HepG2 (cell line): ENCODE results near the gene CACNB4. TPM values are rescaled to one million over a fixed set of nuclear protein-coding genes. Genes with fewer than 3 reads are reported as not detected.

Source experiments
- ELF1 ChIP-seq: sonication (generic); formaldehyde crosslinking; IDR thresholded peaks from 2 replicates; pipeline ENCODE4 v1.4.0; 2020; ENCODE audit warnings: missing genetic modification reagents
- ETV5 ChIP-seq: IDR thresholded peaks from 2 replicates; pipeline ENCODE4 v1.6.1; 2018; ENCODE audit warnings: missing biosample characterization, missing genetic modification reagents, inconsistent platforms, borderline replicate concordance
- GABPB1 ChIP-seq: IDR thresholded peaks from 2 replicates; pipeline ENCODE4 v1.6.1; 2016; ENCODE audit warnings: mild to moderate bottlenecking, missing genetic modification reagents, moderate library complexity, missing compliant biosample characterization
- IRF2 ChIP-seq: IDR thresholded peaks from 2 replicates; pipeline ENCODE4 v1.6.1; 2018; ENCODE audit warnings: missing genetic modification reagents, missing compliant biosample characterization
- JUN ChIP-seq: sonication (generic); formaldehyde crosslinking; IDR thresholded peaks from 2 replicates; pipeline ENCODE4 v1.4.0; 2020; ENCODE audit warnings: mild to moderate bottlenecking, missing genetic modification reagents
- KMT2A ChIP-seq: sonication (generic); formaldehyde crosslinking; IDR thresholded peaks from 2 replicates; pipeline ENCODE4 v1.4.0; 2020; ENCODE audit warnings: missing genetic modification reagents
- MAF1 ChIP-seq: sonication (generic); formaldehyde crosslinking; IDR thresholded peaks from 2 replicates; pipeline ENCODE4 v1.5.0; 2020; ENCODE audit warnings: missing genetic modification reagents, borderline replicate concordance
- NAIF1 ChIP-seq: sonication (generic); formaldehyde crosslinking; IDR thresholded peaks from 2 replicates; pipeline ENCODE4 v1.5.0; 2020; ENCODE audit warnings: mild to moderate bottlenecking, missing genetic modification reagents, borderline replicate concordance
- PHF5A ChIP-seq: IDR thresholded peaks from one replicate; pipeline ENCODE4 v1.6.1; 2018; ENCODE audit warnings: low read depth, missing genetic modification reagents; ENCODE audit not compliant: unreplicated experiment
- REL ChIP-seq: sonication (generic); formaldehyde crosslinking; conservative IDR thresholded peaks from 2 replicates; pipeline ENCODE4 v1.8.0; 2022; ENCODE audit warnings: mild to moderate bottlenecking, missing genetic modification reagents, moderate library complexity
- SALL1 ChIP-seq: sonication (generic); formaldehyde crosslinking; IDR thresholded peaks from 2 replicates; pipeline ENCODE4 v1.8.0; 2022; ENCODE audit warnings: mild to moderate bottlenecking, missing genetic modification reagents
- SATB2 ChIP-seq: sonication (generic); formaldehyde crosslinking; IDR thresholded peaks from 2 replicates; pipeline ENCODE4 v1.5.0; 2020; ENCODE audit warnings: missing genetic modification reagents
- SETDB1 ChIP-seq: sonication (generic); formaldehyde crosslinking; IDR thresholded peaks from 2 replicates; pipeline ENCODE4 v1.5.1; 2020; ENCODE audit warnings: missing genetic modification reagents, mild to moderate bottlenecking, borderline replicate concordance
- SKI ChIP-seq: fragments of 450-650 bp; IDR thresholded peaks from one replicate; pipeline ENCODE4 v1.6.1; 2018; ENCODE audit warnings: mild to moderate bottlenecking; ENCODE audit not compliant: partially characterized antibody
- TBL1XR1 ChIP-seq: fragments of 150-350 bp; IDR thresholded peaks from 2 replicates; pipeline ENCODE4 v1.6.1; 2014; ENCODE audit warnings: borderline replicate concordance, low read length; ENCODE audit not compliant: partially characterized antibody
- TEAD2 ChIP-seq: sonication (generic); formaldehyde crosslinking; IDR thresholded peaks from 2 replicates; pipeline ENCODE4 v1.9.0; 2021; ENCODE audit warnings: missing genetic modification reagents
- TOPORS ChIP-seq: sonication (generic); formaldehyde crosslinking; IDR thresholded peaks from 2 replicates; pipeline ENCODE4 v1.8.0; 2023; ENCODE audit warnings: mild to moderate bottlenecking, missing genetic modification reagents
- ZKSCAN8 ChIP-seq: IDR thresholded peaks from 2 replicates; pipeline ENCODE4 v1.6.1; 2016; ENCODE audit warnings: borderline replicate concordance, missing genetic modification reagents, missing compliant biosample characterization
- ZNF557 ChIP-seq: sonication (generic); formaldehyde crosslinking; IDR thresholded peaks from 2 replicates; pipeline ENCODE4 v1.4.0; 2020; ENCODE audit warnings: missing genetic modification reagents
- ZNF768 ChIP-seq: sonication (generic); formaldehyde crosslinking; IDR thresholded peaks from 2 replicates; pipeline ENCODE4 v1.4.0; 2020; ENCODE audit warnings: missing genetic modification reagents
- ZNF850 ChIP-seq: sonication (generic); formaldehyde crosslinking; conservative IDR thresholded peaks from 2 replicates; pipeline ENCODE4 v1.9.0; 2021; ENCODE audit warnings: mild to moderate bottlenecking, missing genetic modification reagents
- ZSCAN22 ChIP-seq: sonication (generic); formaldehyde crosslinking; IDR thresholded peaks from 2 replicates; pipeline ENCODE4 v1.4.0; 2020; ENCODE audit warnings: mild to moderate bottlenecking, missing genetic modification reagents
- polyA plus RNA-seq, 8 experiments: library from polyadenylated mRNA; depleted of rRNA in 3 of 8; stranded (reverse) in 7 of 8; unstranded in 1 of 8; fragments of >200 nt; fragmentation: Illumina TruSeq in 4 of 8; extraction: Trizol in 4 of 8; gene quantifications; 2 replicates each; pipeline versions ENCODE4 v1.2.1 to v1.2.3, GENCODE V29; 2011 to 2016; ENCODE audit warnings: low read depth in 4 of 8, missing spikeins in 1 of 8, mixed read lengths in 1 of 8; ENCODE audit not compliant: insufficient read depth in 1 of 8
- total RNA-seq, 5 experiments: library from RNA; depleted of rRNA; stranded (reverse); fragments of >200 nt; fragmentation: Illumina TruSeq; extraction: Trizol; gene quantifications; 2 replicates each; pipeline ENCODE4 v1.2.3, GENCODE V29; 2016; ENCODE audit warnings: low read depth in 1 of 5
- TF ChIP-seq, protein P1 (sequence below): sonication (generic); formaldehyde crosslinking; IDR thresholded peaks from 2 replicates; pipeline ENCODE4 v1.5.0; 2020; ENCODE audit warnings: missing genetic modification reagents
- TF ChIP-seq, protein P2 (sequence below): sonication (generic); formaldehyde crosslinking; IDR thresholded peaks from 2 replicates; pipeline ENCODE4 v1.5.1; 2020; ENCODE audit warnings: mild to moderate bottlenecking, missing genetic modification reagents, moderate library complexity
- TF ChIP-seq, protein P3 (sequence below): sonication (generic); formaldehyde crosslinking; IDR thresholded peaks from 2 replicates; pipeline ENCODE4 v1.5.0; 2020; ENCODE audit warnings: mild to moderate bottlenecking, missing genetic modification reagents
- TF ChIP-seq, protein P4 (sequence below): sonication (generic); formaldehyde crosslinking; IDR thresholded peaks from 2 replicates; pipeline ENCODE4 v1.5.0; 2020; ENCODE audit warnings: mild to moderate bottlenecking, missing genetic modification reagents, moderate library complexity
- TF ChIP-seq, protein P5 (sequence below): fragments of 450-650 bp; IDR thresholded peaks from 2 replicates; pipeline ENCODE4 v1.6.1; 2016

The CACNB4 gene
- total and polyA plus RNA-seq, 2 of the 13 experiments (the other 11 are each of a cell fraction or from before 2014, with no cell fraction given), result 5.1 to 14.3 TPM

DNA sequence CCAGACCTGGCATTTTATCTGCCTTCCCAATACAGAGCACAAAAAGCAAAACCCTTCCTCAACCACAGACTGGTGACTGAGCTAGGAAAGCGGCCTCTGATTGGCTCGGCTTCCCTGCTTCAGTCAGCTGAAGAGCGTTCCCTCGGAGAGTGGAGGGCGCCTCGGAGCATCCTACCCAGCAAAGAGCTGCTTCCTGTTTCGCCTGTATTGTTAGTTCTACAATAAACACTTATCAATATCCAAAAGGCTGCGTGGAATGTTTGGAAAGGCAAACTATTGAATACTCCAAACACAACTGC lies 125.0 kb downstream of the CACNB4 start (continued):
- no peak for TF ChIP-seq SATB2 (CRISPR knock-in tag)
- TF ChIP-seq ZSCAN22 (CRISPR knock-in tag), result no peak; the same call in 1 of the 2 replicates
- TF ChIP-seq, protein P1, sequence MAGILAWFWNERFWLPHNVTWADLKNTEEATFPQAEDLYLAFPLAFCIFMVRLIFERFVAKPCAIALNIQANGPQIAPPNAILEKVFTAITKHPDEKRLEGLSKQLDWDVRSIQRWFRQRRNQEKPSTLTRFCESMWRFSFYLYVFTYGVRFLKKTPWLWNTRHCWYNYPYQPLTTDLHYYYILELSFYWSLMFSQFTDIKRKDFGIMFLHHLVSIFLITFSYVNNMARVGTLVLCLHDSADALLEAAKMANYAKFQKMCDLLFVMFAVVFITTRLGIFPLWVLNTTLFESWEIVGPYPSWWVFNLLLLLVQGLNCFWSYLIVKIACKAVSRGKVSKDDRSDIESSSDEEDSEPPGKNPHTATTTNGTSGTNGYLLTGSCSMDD, result no peak
- TF ChIP-seq TOPORS, result no peak
- TF ChIP-seq ZNF557 (CRISPR knock-in tag), result no peak
- TF ChIP-seq, protein P2, sequence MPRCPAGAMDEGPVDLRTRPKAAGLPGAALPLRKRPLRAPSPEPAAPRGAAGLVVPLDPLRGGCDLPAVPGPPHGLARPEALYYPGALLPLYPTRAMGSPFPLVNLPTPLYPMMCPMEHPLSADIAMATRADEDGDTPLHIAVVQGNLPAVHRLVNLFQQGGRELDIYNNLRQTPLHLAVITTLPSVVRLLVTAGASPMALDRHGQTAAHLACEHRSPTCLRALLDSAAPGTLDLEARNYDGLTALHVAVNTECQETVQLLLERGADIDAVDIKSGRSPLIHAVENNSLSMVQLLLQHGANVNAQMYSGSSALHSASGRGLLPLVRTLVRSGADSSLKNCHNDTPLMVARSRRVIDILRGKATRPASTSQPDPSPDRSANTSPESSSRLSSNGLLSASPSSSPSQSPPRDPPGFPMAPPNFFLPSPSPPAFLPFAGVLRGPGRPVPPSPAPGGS (CRISPR knock-in tag), result no peak
- peak; percentile 83; the same call in 1 of the 2 replicates for TF ChIP-seq IRF2 (CRISPR knock-in tag)
- TF ChIP-seq, protein P3, sequence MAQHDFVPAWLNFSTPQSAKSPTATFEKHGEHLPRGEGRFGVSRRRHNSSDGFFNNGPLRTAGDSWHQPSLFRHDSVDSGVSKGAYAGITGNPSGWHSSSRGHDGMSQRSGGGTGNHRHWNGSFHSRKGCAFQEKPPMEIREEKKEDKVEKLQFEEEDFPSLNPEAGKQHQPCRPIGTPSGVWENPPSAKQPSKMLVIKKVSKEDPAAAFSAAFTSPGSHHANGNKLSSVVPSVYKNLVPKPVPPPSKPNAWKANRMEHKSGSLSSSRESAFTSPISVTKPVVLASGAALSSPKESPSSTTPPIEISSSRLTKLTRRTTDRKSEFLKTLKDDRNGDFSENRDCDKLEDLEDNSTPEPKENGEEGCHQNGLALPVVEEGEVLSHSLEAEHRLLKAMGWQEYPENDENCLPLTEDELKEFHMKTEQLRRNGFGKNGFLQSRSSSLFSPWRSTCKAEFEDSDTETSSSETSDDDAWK (CRISPR knock-in tag), result no peak
- no peak; the same call in 1 of the 2 replicates for TF ChIP-seq GABPB1 (CRISPR knock-in tag)
- TF ChIP-seq, protein P4, sequence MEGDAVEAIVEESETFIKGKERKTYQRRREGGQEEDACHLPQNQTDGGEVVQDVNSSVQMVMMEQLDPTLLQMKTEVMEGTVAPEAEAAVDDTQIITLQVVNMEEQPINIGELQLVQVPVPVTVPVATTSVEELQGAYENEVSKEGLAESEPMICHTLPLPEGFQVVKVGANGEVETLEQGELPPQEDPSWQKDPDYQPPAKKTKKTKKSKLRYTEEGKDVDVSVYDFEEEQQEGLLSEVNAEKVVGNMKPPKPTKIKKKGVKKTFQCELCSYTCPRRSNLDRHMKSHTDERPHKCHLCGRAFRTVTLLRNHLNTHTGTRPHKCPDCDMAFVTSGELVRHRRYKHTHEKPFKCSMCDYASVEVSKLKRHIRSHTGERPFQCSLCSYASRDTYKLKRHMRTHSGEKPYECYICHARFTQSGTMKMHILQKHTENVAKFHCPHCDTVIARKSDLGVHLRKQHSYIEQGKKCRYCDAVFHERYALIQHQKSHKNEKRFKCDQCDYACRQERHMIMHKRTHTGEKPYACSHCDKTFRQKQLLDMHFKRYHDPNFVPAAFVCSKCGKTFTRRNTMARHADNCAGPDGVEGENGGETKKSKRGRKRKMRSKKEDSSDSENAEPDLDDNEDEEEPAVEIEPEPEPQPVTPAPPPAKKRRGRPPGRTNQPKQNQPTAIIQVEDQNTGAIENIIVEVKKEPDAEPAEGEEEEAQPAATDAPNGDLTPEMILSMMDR (CRISPR knock-in tag), result peak; percentile 14; the same call in 1 of the 2 replicates
- TF ChIP-seq JUN (CRISPR knock-in tag), result no peak
- TF ChIP-seq KMT2A, result peak; percentile 95
- no peak for TF ChIP-seq PHF5A (CRISPR knock-in tag)
- peak; percentile 62; the same call in 1 of the 2 replicates for TF ChIP-seq NAIF1 (CRISPR knock-in tag)
- no peak for TF ChIP-seq ZNF768 (CRISPR knock-in tag)
- TF ChIP-seq SETDB1 (CRISPR knock-in tag), result no peak
- no peak for TF ChIP-seq ZNF850 (CRISPR knock-in tag)
- TF ChIP-seq MAF1 (CRISPR knock-in tag), result no peak
- peak; percentile 16; the same call in 1 of the 2 replicates for TF ChIP-seq ETV5 (CRISPR knock-in tag)
- TF ChIP-seq ELF1 (CRISPR knock-in tag), result peak; percentile 65
- no peak for TF ChIP-seq SKI
- TF ChIP-seq ZKSCAN8 (CRISPR knock-in tag), result no peak
- TF ChIP-seq TEAD2 (CRISPR knock-in tag), result no peak
- no peak for TF ChIP-seq REL (CRISPR knock-in tag)
- peak; percentile 57; the same call in 1 of the 2 replicates for TF ChIP-seq SALL1
- TF ChIP-seq, protein P5, sequence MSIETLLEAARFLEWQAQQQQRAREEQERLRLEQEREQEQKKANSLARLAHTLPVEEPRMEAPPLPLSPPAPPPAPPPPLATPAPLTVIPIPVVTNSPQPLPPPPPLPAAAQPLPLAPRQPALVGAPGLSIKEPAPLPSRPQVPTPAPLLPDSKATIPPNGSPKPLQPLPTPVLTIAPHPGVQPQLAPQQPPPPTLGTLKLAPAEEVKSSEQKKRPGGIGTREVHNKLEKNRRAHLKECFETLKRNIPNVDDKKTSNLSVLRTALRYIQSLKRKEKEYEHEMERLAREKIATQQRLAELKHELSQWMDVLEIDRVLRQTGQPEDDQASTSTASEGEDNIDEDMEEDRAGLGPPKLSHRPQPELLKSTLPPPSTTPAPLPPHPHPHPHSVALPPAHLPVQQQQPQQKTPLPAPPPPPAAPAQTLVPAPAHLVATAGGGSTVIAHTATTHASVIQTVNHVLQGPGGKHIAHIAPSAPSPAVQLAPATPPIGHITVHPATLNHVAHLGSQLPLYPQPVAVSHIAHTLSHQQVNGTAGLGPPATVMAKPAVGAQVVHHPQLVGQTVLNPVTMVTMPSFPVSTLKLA, result no peak
- no peak for TF ChIP-seq TBL1XR1
